ENCODE measurements around the gene TSC22D3.

TSC22D3 gene

GRCh38 chrX:107706309-107706708 lies 69.3 kb downstream of the TSC22D3 start:
- no peaks in the 10 kb centered on the region for H3F3A ChIP-seq (ENCODE audit: insufficient read depth)
- H3K9me2 ChIP-seq (replicated peaks; ENCODE audit: insufficient read depth, low read length) = no peaks in the 10 kb centered on the region
- no peak overlapping the region for H3K4me2 ChIP-seq (ENCODE audit: low read depth, low read length, poor library complexity, severe bottlenecking)
- no peak overlapping the region for H3K4me3 ChIP-seq (ENCODE audit: insufficient read depth, low read length, poor library complexity, severe bottlenecking)
- H4K20me1 ChIP-seq (ENCODE audit: low read depth, low read length) = no peaks in the 10 kb centered on the region
- TF ChIP-seq EZH2phosphoT487 (conservative IDR thresholded peaks at IDR 0.05; ENCODE audit: low read length) = no peak
- no peak for TF ChIP-seq CTCF (IDR thresholded peaks at IDR 0.05; ENCODE audit: insufficient read depth, low read length, poor library complexity, severe bottlenecking)
- no peak overlapping the region for H2AFZ ChIP-seq (ENCODE audit: low read depth, low read length, severe bottlenecking)
- no peaks in the 10 kb centered on the region for H3K79me2 ChIP-seq (ENCODE audit: insufficient read depth, low read length)
- no peaks in the 10 kb centered on the region for H3K9me3 ChIP-seq (ENCODE audit: insufficient read depth, low read length)
- H3K36me3 ChIP-seq (ENCODE audit: low read length) = no peaks in the 10 kb centered on the region
- no peak overlapping the region for H3K27ac ChIP-seq (ENCODE audit: low read depth, low read length)
- no peaks in the 10 kb centered on the region for H3K27me3 ChIP-seq (ENCODE audit: low read length)
- no peak overlapping the region for H3K9ac ChIP-seq (ENCODE audit: low read length)

- no peaks in the 10 kb centered on the region for H3K27me3 ChIP-seq (ENCODE audit: low read length)
- no peak overlapping the region for H3K4me3 ChIP-seq (ENCODE audit: insufficient read depth, low read length, poor library complexity, severe bottlenecking)
- no peak overlapping the region for H3K9ac ChIP-seq (ENCODE audit: low read length)
- H3K9me3 ChIP-seq (ENCODE audit: insufficient read depth, low read length) = no peaks in the 10 kb centered on the region
- TF ChIP-seq CTCF (IDR thresholded peaks at IDR 0.05; ENCODE audit: insufficient read depth, low read length, poor library complexity, severe bottlenecking) (no peak), EZH2phosphoT487 (conservative IDR thresholded peaks at IDR 0.05; ENCODE audit: low read length) (no peak)
- H3K27ac ChIP-seq (ENCODE audit: low read depth, low read length) = no peak overlapping the region
- no peaks in the 10 kb centered on the region for H3K9me2 ChIP-seq (replicated peaks; ENCODE audit: insufficient read depth, low read length)
- no peaks in the 10 kb centered on the region for H4K20me1 ChIP-seq (ENCODE audit: low read depth, low read length)
- no peak overlapping the region for H3K4me2 ChIP-seq (ENCODE audit: low read depth, low read length, poor library complexity, severe bottlenecking)
- no peaks in the 10 kb centered on the region for H3F3A ChIP-seq (ENCODE audit: insufficient read depth)
- no peak overlapping the region for H2AFZ ChIP-seq (ENCODE audit: low read depth, low read length, severe bottlenecking)
- H3K36me3 ChIP-seq (ENCODE audit: low read length) = no peaks in the 10 kb centered on the region
- no peaks in the 10 kb centered on the region for H3K79me2 ChIP-seq (ENCODE audit: insufficient read depth, low read length)
Measured at GRCh38 chrX:107704587-107704986, 71.0 kb downstream of the TSC22D3 start.

DNA sequence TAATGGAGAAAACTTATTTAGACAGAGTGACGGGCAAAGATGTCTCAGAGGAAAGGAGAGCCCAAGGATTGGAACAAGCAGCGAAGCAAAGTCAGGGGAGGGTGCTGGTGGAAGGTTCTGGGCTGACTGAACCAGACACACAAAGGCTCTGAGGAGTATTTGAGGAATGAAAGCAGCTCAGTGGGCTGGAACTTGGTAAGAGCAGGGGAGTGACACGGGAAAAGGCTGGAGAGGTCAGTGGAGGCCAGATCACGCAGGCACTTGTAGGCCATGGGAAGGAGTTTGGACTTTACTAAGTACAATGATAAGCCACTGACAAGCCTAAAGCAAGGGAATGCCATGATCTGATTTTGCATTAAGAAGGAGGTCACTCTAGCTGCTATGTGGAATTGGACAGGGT lies 71.4 kb downstream of the TSC22D3 start:
- no peaks in the 10 kb centered on the region for H3K9me2 ChIP-seq (replicated peaks; ENCODE audit: insufficient read depth, low read length)
- TF ChIP-seq EZH2phosphoT487 (conservative IDR thresholded peaks at IDR 0.05; ENCODE audit: low read length) (no peak), CTCF (IDR thresholded peaks at IDR 0.05; ENCODE audit: insufficient read depth, low read length, poor library complexity, severe bottlenecking) (no peak)
- H3K4me3 ChIP-seq (ENCODE audit: insufficient read depth, low read length, poor library complexity, severe bottlenecking) = no peak overlapping the region
- no peaks in the 10 kb centered on the region for H3K27me3 ChIP-seq (ENCODE audit: low read length)
- H3K27ac ChIP-seq (ENCODE audit: low read depth, low read length) = no peak overlapping the region
- no peak overlapping the region for H3K9ac ChIP-seq (ENCODE audit: low read length)
- no peaks in the 10 kb centered on the region for H3K79me2 ChIP-seq (ENCODE audit: insufficient read depth, low read length)
- H4K20me1 ChIP-seq (ENCODE audit: low read depth, low read length) = no peaks in the 10 kb centered on the region
- H2AFZ ChIP-seq (ENCODE audit: low read depth, low read length, severe bottlenecking) = no peak overlapping the region
- no peak overlapping the region for H3K4me2 ChIP-seq (ENCODE audit: low read depth, low read length, poor library complexity, severe bottlenecking)
- H3K9me3 ChIP-seq (ENCODE audit: insufficient read depth, low read length) = no peaks in the 10 kb centered on the region
- no peaks in the 10 kb centered on the region for H3K36me3 ChIP-seq (ENCODE audit: low read length)
- H3F3A ChIP-seq (ENCODE audit: insufficient read depth) = no peaks in the 10 kb centered on the region

Measured in SU-DHL-6 (cell line).